GM19324 (cell line): ENCODE results near the gene PRKAR2B.
"Not testable (repeated sequence)": the region's sequence is repeated elsewhere in the genome, so short reads cannot be mapped to it uniquely, and the experiment has no call there.

Source experiments
- ATAC-seq: cut with Tn5 transposase; IDR thresholded peaks from one replicate; pipeline ENCODE4 v1.9.1; 2021; ENCODE audit warnings: mild to moderate bottlenecking, moderate library complexity; ENCODE audit not compliant: unreplicated experiment, low FRiP score

Gene PRKAR2B

GRCh38 chr7:107046491-107047259, 2.2 kb downstream of the PRKAR2B start:
- ATAC-seq = no peak

DNA sequence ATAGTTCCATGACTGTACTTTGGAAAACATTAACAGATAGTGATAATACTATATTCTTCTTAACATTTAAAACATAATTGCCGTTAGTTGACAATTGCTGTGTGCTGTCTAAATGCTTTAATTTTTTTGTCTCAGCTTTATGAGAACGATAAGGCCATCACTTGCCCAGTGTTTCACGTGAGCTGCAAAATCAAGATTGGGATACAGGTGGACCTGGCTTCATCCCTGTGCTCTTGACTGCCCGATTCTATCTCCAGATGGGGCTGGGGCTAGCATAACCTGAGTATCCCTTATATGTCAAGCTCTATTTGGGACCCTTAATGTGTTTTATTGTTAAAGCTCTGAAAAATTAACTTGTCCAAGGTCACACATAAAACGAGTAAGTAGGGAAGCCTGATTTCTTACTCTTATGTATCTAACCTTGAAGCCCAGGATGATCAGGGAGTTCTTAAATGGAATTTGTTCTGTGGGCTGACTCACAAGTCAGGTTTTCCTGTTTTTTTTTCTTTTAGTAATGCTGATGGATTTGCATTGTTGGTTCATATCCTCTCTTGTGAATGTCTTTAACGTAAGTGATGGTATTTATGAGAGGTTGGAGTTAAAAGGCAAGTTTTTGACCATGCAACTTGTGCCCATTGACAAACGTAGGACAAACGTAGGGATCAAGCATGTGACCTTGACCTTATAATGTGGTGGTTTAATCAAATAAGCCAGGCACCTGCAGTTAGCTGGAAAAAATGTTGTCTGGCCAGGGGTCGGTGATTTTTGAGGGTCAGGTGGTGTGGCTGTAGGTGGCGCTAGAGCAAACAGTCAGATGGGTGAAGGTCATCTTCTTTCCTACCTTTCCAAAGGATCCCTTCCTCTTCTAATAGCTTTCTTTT, 3.6 kb downstream of the PRKAR2B start:
- ATAC-seq = no peak

DNA sequence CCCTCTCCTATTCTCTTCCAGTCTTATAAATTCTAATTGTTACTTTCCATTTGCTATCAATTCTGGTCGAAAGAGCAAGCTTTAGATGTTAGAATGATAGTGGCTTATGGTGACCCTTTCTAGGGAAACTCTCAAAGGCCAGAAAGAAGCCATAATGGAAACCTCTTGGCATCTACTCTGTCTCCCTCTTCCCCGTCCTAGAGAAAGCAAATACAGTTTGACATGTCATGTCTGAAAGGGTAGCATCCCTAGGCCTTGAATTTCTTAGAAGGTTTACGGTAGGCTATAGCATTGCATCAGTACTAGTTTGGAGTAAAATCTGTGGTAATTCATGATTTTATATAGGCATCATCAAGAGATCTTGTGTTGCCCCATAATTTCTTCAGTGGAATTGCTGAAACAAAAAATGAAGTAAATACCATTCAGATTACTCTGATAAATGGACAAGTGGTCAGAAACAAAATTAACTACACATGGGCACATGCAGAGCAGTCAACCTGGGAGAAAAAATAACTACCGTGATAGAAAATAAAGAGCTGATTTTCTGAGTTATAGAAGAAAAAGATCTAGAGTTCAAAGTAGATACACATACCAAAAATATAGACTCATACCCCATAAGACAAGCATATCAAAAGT, 4.4 kb downstream of the PRKAR2B start:
- no peak for ATAC-seq

DNA sequence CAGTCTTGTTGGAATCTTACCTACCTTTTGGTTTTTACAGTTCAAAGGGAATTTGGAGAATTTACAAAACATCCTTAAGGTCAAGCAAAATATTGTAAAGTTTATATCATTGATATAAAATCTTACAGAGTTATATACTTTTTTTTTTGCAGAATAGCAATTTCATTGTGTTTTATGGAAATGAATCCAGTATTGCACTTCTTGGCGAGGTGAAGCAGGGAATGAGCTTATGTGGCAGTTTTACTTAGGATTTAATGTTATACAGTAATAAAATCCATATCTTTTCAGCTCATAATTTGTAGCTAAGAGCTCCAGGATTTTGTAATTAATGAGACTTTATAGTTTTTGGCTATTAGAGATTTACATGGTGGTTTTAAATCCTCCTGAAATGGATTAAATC, 5.0 kb downstream of the PRKAR2B start:
- no peak for ATAC-seq

- ATAC-seq = no peak
Measured at GRCh38 chr7:107049971-107050532, 5.5 kb downstream of the PRKAR2B start.

DNA sequence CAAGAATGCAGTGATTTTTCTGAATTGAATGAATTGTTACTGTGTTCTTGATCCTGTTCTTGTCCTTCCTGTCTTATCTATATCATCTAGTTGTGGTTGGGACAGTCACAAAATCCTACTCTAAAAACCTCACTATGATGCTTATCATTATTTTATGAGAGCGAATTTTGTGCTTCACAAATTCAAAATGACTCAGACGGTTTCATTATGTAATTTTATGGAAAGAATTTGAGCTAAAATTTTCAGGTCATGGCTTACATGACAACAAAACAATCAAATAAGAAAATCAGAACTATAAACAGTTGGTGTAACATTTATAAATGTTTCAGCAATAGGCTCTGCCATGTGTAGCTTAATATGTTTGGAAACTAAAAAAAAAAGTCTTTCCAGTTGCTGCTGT, 6.9 kb downstream of the PRKAR2B start:
- ATAC-seq = no peak

- ATAC-seq = not testable (repeated sequence)
Measured at GRCh38 chr7:107054965-107055364, 10.5 kb downstream of the PRKAR2B start.

DNA sequence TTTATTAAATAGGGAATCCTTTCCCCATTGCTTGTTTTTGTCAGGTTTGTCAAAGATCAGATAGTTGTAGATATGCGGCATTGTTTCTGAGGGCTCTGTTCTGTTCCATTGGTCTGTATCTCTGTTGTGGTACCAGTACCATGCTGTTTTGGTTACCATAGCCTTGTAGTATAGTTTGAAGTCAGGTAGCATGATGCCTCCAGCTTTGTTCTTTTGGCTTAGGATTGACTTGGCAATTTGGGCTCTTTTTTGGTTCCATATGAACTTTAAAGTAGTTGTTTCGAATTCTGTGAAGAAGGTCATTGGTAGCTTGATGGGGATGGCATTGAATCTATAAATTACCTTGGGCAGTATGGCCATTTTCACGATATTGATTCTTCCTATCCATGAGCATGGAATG, 11.6 kb downstream of the PRKAR2B start:
- ATAC-seq = not testable (repeated sequence)

DNA sequence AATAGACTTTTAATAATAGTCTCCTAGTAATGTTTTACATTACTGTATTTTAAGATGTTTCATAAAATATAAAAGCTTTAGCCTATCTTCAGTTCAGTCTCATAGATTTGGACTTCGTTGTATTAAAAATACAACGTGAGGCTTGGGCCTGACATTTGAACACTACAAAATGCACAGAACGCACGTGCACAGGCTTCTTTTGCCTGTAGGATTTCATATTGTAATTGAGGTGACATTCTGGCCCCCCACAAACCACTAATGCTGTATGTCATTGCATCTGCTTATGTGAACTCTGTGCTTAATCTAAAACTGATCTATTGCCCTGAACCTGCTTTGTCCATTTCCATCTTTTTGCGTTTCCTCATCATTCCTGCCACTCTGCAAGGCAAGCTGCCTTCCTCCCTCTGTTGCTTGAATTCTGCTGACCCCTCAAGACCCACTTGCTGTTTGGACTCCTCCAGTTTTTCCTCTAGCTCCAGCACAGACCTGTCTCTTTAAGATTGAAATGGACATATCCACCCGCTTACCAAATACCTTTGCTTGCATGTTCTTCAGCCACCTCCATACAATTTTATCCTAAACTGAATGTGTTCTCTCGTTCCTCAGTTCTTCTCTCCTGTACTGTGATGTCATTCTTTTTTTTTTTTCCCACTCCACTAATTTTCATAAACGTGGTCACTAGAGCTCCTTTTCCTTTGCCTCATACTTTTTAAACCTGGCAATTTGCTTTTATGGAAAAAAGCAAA, 12.4 kb downstream of the PRKAR2B start:
- ATAC-seq = no peak

GRCh38 chr7:107057474-107057833, 12.9 kb downstream of the PRKAR2B start:
- ATAC-seq = no peak

GRCh38 chr7:107059468-107059867, 15.0 kb downstream of the PRKAR2B start:
- ATAC-seq = no peak

DNA sequence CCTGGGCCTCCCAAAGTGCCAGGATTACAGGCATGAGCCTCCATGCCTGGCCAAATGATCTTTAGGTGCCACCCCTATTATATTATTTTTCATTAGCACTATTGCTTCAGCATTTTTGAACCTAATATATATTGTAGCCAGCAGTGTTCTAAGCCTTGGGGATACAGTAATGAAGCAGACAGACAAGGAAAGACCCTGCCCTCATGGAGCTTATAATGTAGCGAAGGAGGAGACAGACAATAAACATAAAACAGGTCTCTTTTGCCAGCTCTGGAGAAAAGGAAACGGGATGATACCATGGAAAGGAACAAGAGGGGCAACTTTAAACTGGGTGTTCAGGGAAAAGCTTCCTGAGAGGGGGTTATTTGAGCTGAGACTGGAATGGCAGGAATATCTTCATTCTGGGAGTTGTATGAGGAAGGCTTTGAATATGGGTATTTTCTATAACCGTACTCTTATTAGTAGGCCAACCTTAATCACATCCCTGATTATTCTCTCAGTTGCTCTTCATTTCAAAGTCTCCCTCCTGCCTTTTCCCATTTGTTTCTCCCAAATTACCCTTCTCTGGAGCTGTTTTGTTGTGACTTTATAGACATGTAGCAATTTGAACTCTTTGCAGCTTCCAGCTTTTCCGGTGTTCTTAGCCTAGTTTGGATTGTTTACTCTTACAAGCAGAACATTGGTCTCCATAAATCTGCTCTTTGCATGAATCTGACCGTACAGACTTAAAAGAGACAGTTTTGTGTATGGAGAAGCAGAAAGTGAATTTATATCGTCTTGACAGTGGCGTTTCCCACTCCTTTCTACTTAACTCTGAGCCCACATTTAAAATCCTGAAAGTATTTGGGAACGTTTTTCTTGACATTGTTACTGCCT, 19.0 kb downstream of the PRKAR2B start:
- ATAC-seq = no peak

GRCh38 chr7:107064255-107064654, 19.8 kb downstream of the PRKAR2B start:
- ATAC-seq = no peak

DNA sequence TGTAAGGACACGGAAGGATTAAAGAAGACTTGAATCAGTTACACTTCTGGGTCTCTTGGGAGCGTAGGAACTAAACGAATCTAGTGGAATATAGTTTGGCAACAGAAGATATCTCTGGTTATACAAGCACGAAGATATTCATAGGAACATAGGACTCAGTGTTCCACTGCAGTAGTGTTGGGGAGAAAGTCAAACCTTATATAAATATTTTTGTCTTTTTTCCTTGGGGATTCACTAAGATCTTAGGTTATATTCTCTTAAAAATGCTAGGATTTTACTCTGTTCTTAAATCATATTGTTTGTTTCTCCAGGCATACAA, 21.4 kb downstream of the PRKAR2B start:
- ATAC-seq = no peak

DNA sequence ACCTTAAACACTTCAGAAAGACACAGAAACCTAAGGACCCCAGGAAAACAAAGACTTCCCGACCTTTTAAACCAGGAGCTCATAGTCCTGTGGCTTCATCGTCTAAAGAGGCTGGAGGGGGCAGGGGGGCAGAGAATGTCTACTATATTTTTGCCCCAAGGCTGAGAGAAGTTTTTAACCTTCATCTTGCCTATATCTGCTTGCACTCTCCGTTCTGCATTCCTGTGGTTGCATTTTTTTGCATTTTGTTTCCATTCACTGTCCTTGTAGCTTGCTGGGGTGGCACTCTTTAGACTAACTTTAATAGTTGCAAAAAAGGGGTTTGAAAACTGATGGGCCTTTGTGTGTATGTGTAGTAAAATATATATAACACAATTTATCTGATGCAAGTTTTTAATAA, 23.7 kb downstream of the PRKAR2B start:
- ATAC-seq = no peak

DNA sequence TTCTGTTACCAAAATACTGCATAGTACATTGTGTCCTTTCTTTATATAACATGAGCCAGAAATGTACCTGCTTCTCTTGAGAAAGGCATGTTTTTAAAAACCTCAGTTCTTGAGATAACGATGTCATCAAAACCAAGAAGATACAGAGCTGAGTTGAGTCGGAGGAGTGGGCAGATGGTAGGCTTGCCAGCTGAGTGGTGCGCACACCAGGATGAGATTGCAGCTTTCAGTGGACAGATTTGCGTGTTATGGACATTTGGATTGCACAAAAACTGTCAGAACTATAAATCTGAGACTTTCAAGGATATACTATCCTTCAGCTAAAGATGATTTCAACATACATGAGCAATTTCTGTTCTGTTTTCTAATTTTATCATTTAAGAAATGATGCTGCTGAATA, 25.0 kb downstream of the PRKAR2B start:
- no peak for ATAC-seq

DNA sequence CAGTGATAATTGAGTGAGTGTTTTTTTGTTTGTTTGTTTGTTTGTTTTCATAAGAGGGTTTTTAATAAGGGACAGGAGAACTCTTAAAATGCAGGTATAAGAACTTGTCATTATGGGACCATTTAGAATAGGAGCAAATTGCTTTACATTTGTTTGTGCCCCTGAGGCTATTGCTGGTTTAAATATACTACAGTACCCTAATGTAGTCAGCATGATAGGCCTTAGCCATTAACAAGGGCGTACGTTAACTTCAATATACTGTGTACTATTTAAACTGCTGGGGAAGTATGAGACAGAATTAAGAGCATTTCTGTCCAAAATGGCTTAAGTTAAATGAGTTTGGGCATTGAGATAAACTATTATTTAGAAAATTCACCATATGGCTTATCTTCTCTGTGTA, 26.2 kb downstream of the PRKAR2B start:
- ATAC-seq = no peak

GRCh38 chr7:107071129-107071528, 26.6 kb downstream of the PRKAR2B start:
- ATAC-seq = no peak

GRCh38 chr7:107072133-107072532, 27.6 kb downstream of the PRKAR2B start:
- ATAC-seq = no peak
